HCT116 (cell line): ENCODE measurements around the gene DR1. TPM values are rescaled to one million over a fixed set of nuclear protein-coding genes. Genes with fewer than 3 reads are reported as not detected.

ENCODE experiments used
- ATAC-seq: fragments of 200-7000 bp; cut with Tn5 transposase; 2 replicates; pipeline ENCODE4 v1.9.1; 2020; ENCODE audit warnings: mild to moderate bottlenecking, moderate library complexity
- BruUV-seq: library from RNA; stranded (reverse); fragments of 400-500 nt; replicated peaks from 2 replicates; lab custom pipeline; 2021; lab: Mats Ljungman, UMichigan
- CTCF ChIA-PET: fragments of 300-600 bp; sonication (Branson Sonifier 250); formaldehyde crosslinking; loops from one replicate; lab custom pipeline; 2021; ENCODE audit warnings: antibody characterized with exemption; lab: Charles Lee
- POLR2A ChIA-PET: fragments of 300-600, 350-600 bp; sonication (Branson Sonifier 250); formaldehyde crosslinking; loops from one replicate; lab custom pipeline; 2021; ENCODE audit warnings: antibody characterized with exemption; lab: Charles Lee
- RAD21 ChIA-PET, 2 experiments: fragments of 300-600 bp; sonication (Branson Sonifier 250); formaldehyde crosslinking; loops; one replicate each; lab custom pipeline; 2023; ENCODE audit warnings: low total read pairs in 2 of 2; ENCODE audit not compliant: uncharacterized antibody in 2 of 2, unreplicated experiment in 2 of 2, low non-redundant PET in 1 of 2; lab: Charles Lee
- DNase-seq: peaks from one replicate; pipeline ENCODE4 v3.0.0-alpha.2; 2010; ENCODE audit warnings: low read depth, low spot score
- H2AFZ ChIP-seq: fragments of 200-600 bp; shearing (Covaris generic), sonication (generic); 2 replicates; pipeline ENCODE4 v1.6.1; 2017; ENCODE audit warnings: low read depth, mixed run types, mixed read lengths, antibody characterized with exemption, low read length; ENCODE audit not compliant: poor library complexity, severe bottlenecking
- H3K27ac ChIP-seq: 2 replicates; pipeline ENCODE4 v1.5.1; 2012; ENCODE audit warnings: low read depth, low read length
- H3K27me3 ChIP-seq: fragments of 200-600 bp; sonication (generic); 2 replicates; pipeline ENCODE4 v1.6.1; 2016; ENCODE audit warnings: mixed run types, low read length, mixed read lengths; ENCODE audit not compliant: insufficient read depth
- H3K36me3 ChIP-seq, 2 experiments: fragments of 200-500 bp in 1 of 2; fragments of 200-600 bp in 1 of 2; sonication (Bioruptor generic) in 1 of 2; sonication (generic) in 1 of 2; 2 replicates each; pipeline versions ENCODE4 v1.5.1 to v1.6.1; 2014 to 2016; ENCODE audit warnings: low read length in 2 of 2, inconsistent platforms in 1 of 2, mixed read lengths in 1 of 2, mixed run types in 1 of 2; ENCODE audit not compliant: insufficient read depth in 2 of 2, control insufficient read depth in 1 of 2
- H3K4me1 ChIP-seq, 2 experiments: fragments of 200-600 bp in 1 of 2; sonication (generic) in 1 of 2; 2 replicates each; pipeline versions ENCODE4 v1.5.1 to v1.6.1; 2012 to 2017; ENCODE audit warnings: low read length in 2 of 2, inconsistent platforms in 1 of 2, mild to moderate bottlenecking in 1 of 2, mixed read lengths in 1 of 2, mixed run types in 1 of 2, moderate library complexity in 1 of 2; ENCODE audit not compliant: insufficient read depth in 2 of 2, control insufficient read depth in 1 of 2
- H3K4me2 ChIP-seq: fragments of 200-600 bp; sonication (generic); 2 replicates; pipeline ENCODE4 v1.6.1; 2017; ENCODE audit warnings: mixed run types, low read length, mixed read lengths
- H3K4me3 ChIP-seq, 2 experiments: fragments of 200-600 bp in 1 of 2; sonication (generic) in 1 of 2; replicated peaks in 1 of 2; 2 replicates each; pipeline ENCODE4 v1.5.1; 2011 to 2016; ENCODE audit warnings: low read length in 2 of 2, control low read depth in 1 of 2, low read depth in 1 of 2, mild to moderate bottlenecking in 1 of 2, mixed read lengths in 1 of 2, mixed run types in 1 of 2
- H3K79me2 ChIP-seq: fragments of 200-600 bp; sonication (generic); 2 replicates; pipeline ENCODE4 v1.6.1; 2017; ENCODE audit warnings: mild to moderate bottlenecking, mixed run types, low read length, moderate library complexity, mixed read lengths; ENCODE audit not compliant: insufficient read depth
- H3K9ac ChIP-seq: fragments of 200-600 bp; sonication (generic); 2 replicates; pipeline ENCODE4 v1.6.1; 2016; ENCODE audit warnings: low read length, mixed read lengths
- H3K9me2 ChIP-seq: fragments of 200-600 bp; sonication (generic), shearing (Covaris generic); 2 replicates; pipeline ENCODE4 v1.6.1; 2017; ENCODE audit warnings: mixed run types, mild to moderate bottlenecking, moderate library complexity; ENCODE audit not compliant: insufficient read depth
- H3K9me3 ChIP-seq, 2 experiments: fragments of 200-500 bp in 1 of 2; fragments of 200-600 bp in 1 of 2; sonication (Bioruptor generic) in 1 of 2; sonication (generic) in 1 of 2; 2 replicates each; pipeline ENCODE4 v1.6.1; 2014 to 2017; ENCODE audit warnings: low read length in 2 of 2, mixed read lengths in 2 of 2, inconsistent platforms in 1 of 2, low read depth in 1 of 2, mild to moderate bottlenecking in 1 of 2, mixed run types in 1 of 2, moderate library complexity in 1 of 2; ENCODE audit not compliant: control insufficient read depth in 1 of 2, insufficient read depth in 1 of 2
- H4K20me1 ChIP-seq: fragments of 200-600 bp; sonication (generic), shearing (Covaris generic); 2 replicates; pipeline ENCODE4 v1.6.1; 2017; ENCODE audit warnings: mixed run types, mild to moderate bottlenecking, moderate library complexity; ENCODE audit not compliant: insufficient read depth
- CBX3 ChIP-seq: IDR thresholded peaks from 2 replicates; pipeline ENCODE4 v1.6.1; 2012; ENCODE audit warnings: low read depth
- CEBPB ChIP-seq: IDR thresholded peaks from 2 replicates; pipeline ENCODE4 v1.6.1; 2012; ENCODE audit warnings: low read depth
- ELF1 ChIP-seq: IDR thresholded peaks from 2 replicates; pipeline ENCODE4 v1.6.1; 2012; ENCODE audit warnings: low read depth, borderline replicate concordance
- EZH2 ChIP-seq: fragments of 200-600 bp; sonication (generic); IDR thresholded peaks from 2 replicates; pipeline ENCODE4 v1.6.1; 2017; ENCODE audit warnings: antibody characterized with exemption, mixed run types
- EZH2phosphoT487 ChIP-seq: fragments of 200-600 bp; IDR thresholded peaks from 2 replicates; pipeline ENCODE4 v1.6.1; 2018; ENCODE audit warnings: antibody characterized with exemption, borderline replicate concordance
- FOSL1 ChIP-seq: IDR thresholded peaks from 2 replicates; pipeline ENCODE4 v1.6.1; 2012; ENCODE audit warnings: low read depth
- JUND ChIP-seq: IDR thresholded peaks from 2 replicates; pipeline ENCODE4 v1.6.1; 2012
- POLR2A ChIP-seq: IDR thresholded peaks from 2 replicates; pipeline ENCODE4 v1.7.0; 2011; ENCODE audit warnings: borderline replicate concordance; ENCODE audit not compliant: insufficient read depth, insufficient read length; ENCODE audit errors: extremely low read depth
- POLR2AphosphoS5 ChIP-seq: IDR thresholded peaks from 2 replicates; pipeline ENCODE4 v1.6.1; 2011; ENCODE audit warnings: mild to moderate bottlenecking, low read depth, low read length, moderate library complexity
- SIN3A ChIP-seq: IDR thresholded peaks from 2 replicates; pipeline ENCODE4 v1.6.1; 2012; ENCODE audit warnings: low read depth
- SRF ChIP-seq: IDR thresholded peaks from 2 replicates; pipeline ENCODE4 v1.6.1; 2012; ENCODE audit warnings: low read depth
- YY1 ChIP-seq: IDR thresholded peaks from 2 replicates; pipeline ENCODE4 v1.6.1; 2011; ENCODE audit warnings: low read length, low read depth, moderate library complexity, mild to moderate bottlenecking; ENCODE audit not compliant: insufficient replicate concordance; ENCODE audit errors: extremely low read depth
- ZFX ChIP-seq: fragments of 450-650 bp; IDR thresholded peaks from 2 replicates; pipeline ENCODE4 v1.6.1; 2017
- ZNF274 ChIP-seq: fragments of 200-500 bp; sonication (Bioruptor generic); IDR thresholded peaks from 2 replicates; pipeline ENCODE4 v1.6.1; 2014; ENCODE audit warnings: mild to moderate bottlenecking, low read depth, low read length, inconsistent platforms
- intact Hi-C: fragments of 100-400 bp; cut with micrococcal nuclease; formaldehyde crosslinking; loops from 2 replicates; pipeline ENCODE4 v1.10.0; 2022
- total RNA-seq: library from RNA; stranded (reverse); gene quantifications from one replicate; pipeline ENCODE4 v1.2.1, GENCODE V29; 2021; ENCODE audit not compliant: unreplicated experiment
- TF ChIP-seq, protein P1 (sequence below): IDR thresholded peaks from 2 replicates; pipeline ENCODE4 v1.6.1; 2012; ENCODE audit warnings: low read depth
- TF ChIP-seq, protein P2 (sequence below): IDR thresholded peaks from 2 replicates; pipeline ENCODE4 v1.6.1; 2012
- TF ChIP-seq, protein P3 (sequence below): IDR thresholded peaks from 2 replicates; pipeline ENCODE4 v1.6.1; 2012
- TF ChIP-seq, protein P4 (sequence below), 3 experiments: fragments of 200-600 bp in 1 of 3; sonication (generic) in 1 of 3; IDR thresholded peaks in 2 of 3; conservative IDR thresholded peaks in 1 of 3; 2 replicates each; pipeline ENCODE4 v1.5.1; 2012 to 2017; ENCODE audit warnings: low read depth in 2 of 3, low read length in 2 of 3, antibody characterized with exemption in 1 of 3, borderline replicate concordance in 1 of 3, control low read depth in 1 of 3, mild to moderate bottlenecking in 1 of 3, mixed read lengths in 1 of 3, mixed run types in 1 of 3, moderate library complexity in 1 of 3; ENCODE audit not compliant: insufficient read depth in 1 of 3
- TF ChIP-seq, protein P5 (sequence below): IDR thresholded peaks from 2 replicates; pipeline ENCODE4 v1.6.1; 2011; ENCODE audit warnings: mild to moderate bottlenecking, low read length, moderate library complexity; ENCODE audit not compliant: insufficient replicate concordance; ENCODE audit errors: extremely low read depth

DR1 gene
- total RNA-seq, 1 experiment from 2014 or later = 73.8 TPM

DNA sequence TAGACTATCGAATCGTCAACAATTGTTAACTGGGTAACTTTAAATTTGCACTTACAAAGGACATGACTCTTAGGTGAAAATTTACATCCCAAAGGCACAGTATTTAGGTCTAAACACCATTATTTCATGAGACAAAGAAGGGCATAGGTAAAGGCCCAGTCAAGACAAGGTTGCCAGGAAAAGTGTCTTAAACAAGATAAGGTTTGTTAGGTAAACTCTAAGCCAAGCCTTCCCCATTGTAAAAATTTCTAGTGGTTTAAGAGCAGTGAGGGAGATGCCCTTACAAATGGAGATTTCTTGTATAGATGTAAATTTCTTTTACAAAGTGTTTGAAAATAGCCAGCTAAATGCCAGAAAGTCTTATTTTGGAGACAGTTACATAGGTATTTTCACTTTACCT, 65.3 kb downstream of the DR1 start:
- intact Hi-C loops = no loop called here
- Histone ChIP-seq H4K20me1 (no peaks in the 10 kb centered on the region), H3K79me2 (no peaks in the 10 kb centered on the region), H3K4me1 (no peaks in the 10 kb centered on the region), H3K4me2 (no peak overlapping the region), H3K4me3 (no peak overlapping the region), H2AFZ (no peak overlapping the region), H3K9me2 (no peaks in the 10 kb centered on the region), H3K27ac (no peak overlapping the region), H3K9me3 (peaks cover 0 to 4% of the 10 kb centered on the region in 2 experiments; a peak in 1 of 4 replicates), H3K27me3 (no peaks in the 10 kb centered on the region), H3K9ac (no peak overlapping the region), H3K36me3 (no peaks in the 10 kb centered on the region)
- POLR2A ChIA-PET = no interaction called here
- CTCF ChIA-PET = no interaction called here
- ATAC-seq = no peak
- TF ChIP-seq ELF1 = no peak
- no peak for TF ChIP-seq CBX3
- TF ChIP-seq POLR2A = no peak
- TF ChIP-seq POLR2AphosphoS5 = no peak
- no peak for TF ChIP-seq SIN3A
- TF ChIP-seq, protein P1, sequence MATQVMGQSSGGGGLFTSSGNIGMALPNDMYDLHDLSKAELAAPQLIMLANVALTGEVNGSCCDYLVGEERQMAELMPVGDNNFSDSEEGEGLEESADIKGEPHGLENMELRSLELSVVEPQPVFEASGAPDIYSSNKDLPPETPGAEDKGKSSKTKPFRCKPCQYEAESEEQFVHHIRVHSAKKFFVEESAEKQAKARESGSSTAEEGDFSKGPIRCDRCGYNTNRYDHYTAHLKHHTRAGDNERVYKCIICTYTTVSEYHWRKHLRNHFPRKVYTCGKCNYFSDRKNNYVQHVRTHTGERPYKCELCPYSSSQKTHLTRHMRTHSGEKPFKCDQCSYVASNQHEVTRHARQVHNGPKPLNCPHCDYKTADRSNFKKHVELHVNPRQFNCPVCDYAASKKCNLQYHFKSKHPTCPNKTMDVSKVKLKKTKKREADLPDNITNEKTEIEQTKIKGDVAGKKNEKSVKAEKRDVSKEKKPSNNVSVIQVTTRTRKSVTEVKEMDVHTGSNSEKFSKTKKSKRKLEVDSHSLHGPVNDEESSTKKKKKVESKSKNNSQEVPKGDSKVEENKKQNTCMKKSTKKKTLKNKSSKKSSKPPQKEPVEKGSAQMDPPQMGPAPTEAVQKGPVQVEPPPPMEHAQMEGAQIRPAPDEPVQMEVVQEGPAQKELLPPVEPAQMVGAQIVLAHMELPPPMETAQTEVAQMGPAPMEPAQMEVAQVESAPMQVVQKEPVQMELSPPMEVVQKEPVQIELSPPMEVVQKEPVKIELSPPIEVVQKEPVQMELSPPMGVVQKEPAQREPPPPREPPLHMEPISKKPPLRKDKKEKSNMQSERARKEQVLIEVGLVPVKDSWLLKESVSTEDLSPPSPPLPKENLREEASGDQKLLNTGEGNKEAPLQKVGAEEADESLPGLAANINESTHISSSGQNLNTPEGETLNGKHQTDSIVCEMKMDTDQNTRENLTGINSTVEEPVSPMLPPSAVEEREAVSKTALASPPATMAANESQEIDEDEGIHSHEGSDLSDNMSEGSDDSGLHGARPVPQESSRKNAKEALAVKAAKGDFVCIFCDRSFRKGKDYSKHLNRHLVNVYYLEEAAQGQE = no peak
- no peak for TF ChIP-seq CEBPB
- TF ChIP-seq YY1 = no peak
- no peak for TF ChIP-seq JUND
- TF ChIP-seq, protein P2, sequence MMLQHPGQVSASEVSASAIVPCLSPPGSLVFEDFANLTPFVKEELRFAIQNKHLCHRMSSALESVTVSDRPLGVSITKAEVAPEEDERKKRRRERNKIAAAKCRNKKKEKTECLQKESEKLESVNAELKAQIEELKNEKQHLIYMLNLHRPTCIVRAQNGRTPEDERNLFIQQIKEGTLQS = no peak
- TF ChIP-seq EZH2phosphoT487 = no peak
- TF ChIP-seq ZFX = no peak
- TF ChIP-seq, protein P3, sequence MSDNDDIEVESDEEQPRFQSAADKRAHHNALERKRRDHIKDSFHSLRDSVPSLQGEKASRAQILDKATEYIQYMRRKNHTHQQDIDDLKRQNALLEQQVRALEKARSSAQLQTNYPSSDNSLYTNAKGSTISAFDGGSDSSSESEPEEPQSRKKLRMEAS = no peak
- no peak for TF ChIP-seq SRF
- TF ChIP-seq ZNF274 = no peak
- TF ChIP-seq, protein P4, sequence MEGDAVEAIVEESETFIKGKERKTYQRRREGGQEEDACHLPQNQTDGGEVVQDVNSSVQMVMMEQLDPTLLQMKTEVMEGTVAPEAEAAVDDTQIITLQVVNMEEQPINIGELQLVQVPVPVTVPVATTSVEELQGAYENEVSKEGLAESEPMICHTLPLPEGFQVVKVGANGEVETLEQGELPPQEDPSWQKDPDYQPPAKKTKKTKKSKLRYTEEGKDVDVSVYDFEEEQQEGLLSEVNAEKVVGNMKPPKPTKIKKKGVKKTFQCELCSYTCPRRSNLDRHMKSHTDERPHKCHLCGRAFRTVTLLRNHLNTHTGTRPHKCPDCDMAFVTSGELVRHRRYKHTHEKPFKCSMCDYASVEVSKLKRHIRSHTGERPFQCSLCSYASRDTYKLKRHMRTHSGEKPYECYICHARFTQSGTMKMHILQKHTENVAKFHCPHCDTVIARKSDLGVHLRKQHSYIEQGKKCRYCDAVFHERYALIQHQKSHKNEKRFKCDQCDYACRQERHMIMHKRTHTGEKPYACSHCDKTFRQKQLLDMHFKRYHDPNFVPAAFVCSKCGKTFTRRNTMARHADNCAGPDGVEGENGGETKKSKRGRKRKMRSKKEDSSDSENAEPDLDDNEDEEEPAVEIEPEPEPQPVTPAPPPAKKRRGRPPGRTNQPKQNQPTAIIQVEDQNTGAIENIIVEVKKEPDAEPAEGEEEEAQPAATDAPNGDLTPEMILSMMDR (IDR thresholded peaks at IDR 0.05 in 2 of 3, conservative IDR thresholded peaks at IDR 0.05 in 1 of 3; ENCODE audit: borderline replicate concordance in 1 of 3, insufficient read depth in 1 of 3, low read depth in 2 of 3, low read length in 2 of 3) = no peak
- no peak for TF ChIP-seq FOSL1
- TF ChIP-seq, protein P5, sequence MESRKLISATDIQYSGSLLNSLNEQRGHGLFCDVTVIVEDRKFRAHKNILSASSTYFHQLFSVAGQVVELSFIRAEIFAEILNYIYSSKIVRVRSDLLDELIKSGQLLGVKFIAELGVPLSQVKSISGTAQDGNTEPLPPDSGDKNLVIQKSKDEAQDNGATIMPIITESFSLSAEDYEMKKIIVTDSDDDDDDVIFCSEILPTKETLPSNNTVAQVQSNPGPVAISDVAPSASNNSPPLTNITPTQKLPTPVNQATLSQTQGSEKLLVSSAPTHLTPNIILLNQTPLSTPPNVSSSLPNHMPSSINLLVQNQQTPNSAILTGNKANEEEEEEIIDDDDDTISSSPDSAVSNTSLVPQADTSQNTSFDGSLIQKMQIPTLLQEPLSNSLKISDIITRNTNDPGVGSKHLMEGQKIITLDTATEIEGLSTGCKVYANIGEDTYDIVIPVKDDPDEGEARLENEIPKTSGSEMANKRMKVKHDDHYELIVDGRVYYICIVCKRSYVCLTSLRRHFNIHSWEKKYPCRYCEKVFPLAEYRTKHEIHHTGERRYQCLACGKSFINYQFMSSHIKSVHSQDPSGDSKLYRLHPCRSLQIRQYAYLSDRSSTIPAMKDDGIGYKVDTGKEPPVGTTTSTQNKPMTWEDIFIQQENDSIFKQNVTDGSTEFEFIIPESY = no peak
- no peak for TF ChIP-seq EZH2
- RAD21 ChIA-PET = no interaction called here
- BruUV-seq = no TSS peak
- no peak for DNase-seq
